OCI-LY1 (cell line): ENCODE data around the gene ENTPD7.
A peak's percentile ranks its signal among the peaks of the same experiment; 100 is the strongest.

Experiments
- CTCF ChIP-seq: fragments of 200-600 bp; sonication (generic), shearing (Covaris generic); IDR thresholded peaks from 2 replicates; pipeline ENCODE4 v1.5.1; 2017; ENCODE audit warnings: mild to moderate bottlenecking, antibody characterized with exemption, low read length, moderate library complexity, mixed read lengths
- EZH2 ChIP-seq: fragments of 200-600 bp; sonication (generic), shearing (Covaris generic); IDR thresholded peaks from 2 replicates; pipeline ENCODE4 v1.8.0; 2017; ENCODE audit warnings: borderline replicate concordance, mixed run types, mild to moderate bottlenecking, antibody characterized with exemption, low read length, moderate library complexity, mixed read lengths

- TF ChIP-seq CTCF = peak; percentile 58
- TF ChIP-seq EZH2 = no peak
These were observed 47.0 kb upstream of the ENTPD7 start for GRCh38 chr10:99612167-99612831.
